Ureter (tissue), 1 donor: Measurements from ENCODE around the gene DTNB. TPM values are rescaled to one million over a fixed set of nuclear protein-coding genes. Genes with fewer than 3 reads are reported as not detected.
"Not testable (repeated sequence)": the region's sequence is repeated elsewhere in the genome, so short reads cannot be mapped to it uniquely, and the experiment has no call there.

Experiments
- DNase-seq: peaks from one replicate; pipeline ENCODE4 v3.0.0-alpha.2; 2020; ENCODE audit warnings: low spot score
- total RNA-seq: library from RNA; stranded (reverse); gene quantifications from one replicate; pipeline ENCODE4 v1.2.4, GENCODE V29; 2023
- donor health status: DM: yes; HTN: yes; CAD: no.

The DTNB gene
- total RNA-seq, 1 donor from 2014 or later = 33.8 TPM

GRCh38 chr2:25590921-25591505 lies 82.4 kb downstream of the DTNB start:
- no peak for DNase-seq

GRCh38 chr2:25589676-25590205 lies 83.6 kb downstream of the DTNB start:
- no peak for DNase-seq

GRCh38 chr2:25588576-25588975 lies 84.8 kb downstream of the DTNB start:
- DNase-seq = no peak

- DNase-seq = no peak
Measured at GRCh38 chr2:25587361-25587760, 86.0 kb downstream of the DTNB start.

GRCh38 chr2:25586726-25587144 lies 86.6 kb downstream of the DTNB start:
- no peak for DNase-seq

GRCh38 chr2:25585189-25585588 lies 88.2 kb downstream of the DTNB start:
- no peak for DNase-seq

- no peak for DNase-seq
Measured at GRCh38 chr2:25582077-25582830, 91.1 kb downstream of the DTNB start.

GRCh38 chr2:25576596-25576995 lies 96.8 kb downstream of the DTNB start:
- DNase-seq = no peak

GRCh38 chr2:25572638-25573037 lies 100.7 kb downstream of the DTNB start:
- no peak for DNase-seq

- DNase-seq = no peak
Measured at GRCh38 chr2:25570161-25570845, 103.1 kb downstream of the DTNB start.

- no peak for DNase-seq
Measured at GRCh38 chr2:25567406-25567805, 106.0 kb downstream of the DTNB start.

GRCh38 chr2:25566694-25567093 lies 106.7 kb downstream of the DTNB start:
- no peak for DNase-seq

GRCh38 chr2:25566094-25566493 lies 107.3 kb downstream of the DTNB start:
- no peak for DNase-seq

GRCh38 chr2:25561136-25561850 lies 112.1 kb downstream of the DTNB start:
- DNase-seq = no peak

GRCh38 chr2:25559148-25559547 lies 114.2 kb downstream of the DTNB start:
- no peak for DNase-seq

- no peak for DNase-seq
Measured at GRCh38 chr2:25558262-25558661, 115.1 kb downstream of the DTNB start.

- no peak for DNase-seq
Measured at GRCh38 chr2:25557179-25558036, 116.0 kb downstream of the DTNB start.

- no peak for DNase-seq
Measured at GRCh38 chr2:25552318-25552717, 121.1 kb downstream of the DTNB start.

GRCh38 chr2:25551316-25551715 lies 122.1 kb downstream of the DTNB start:
- DNase-seq = no peak

- not testable (repeated sequence) for DNase-seq
Measured at GRCh38 chr2:25549571-25549970, 123.8 kb downstream of the DTNB start.

- DNase-seq = no peak
Measured at GRCh38 chr2:25548601-25549000, 124.8 kb downstream of the DTNB start.
